Erythroblast (primary cell): ENCODE measurements around the gene RBM4B.

Source experiments
- GATA1 ChIP-seq: IDR thresholded peaks from 2 replicates; pipeline ENCODE4 v1.6.1; 2011; ENCODE audit warnings: low read depth, mild to moderate bottlenecking, control low read depth, low read length, moderate library complexity
- POLR2A ChIP-seq: IDR thresholded peaks from 2 replicates; pipeline ENCODE4 v1.6.1; 2011; ENCODE audit warnings: mild to moderate bottlenecking, low read length

DNA sequence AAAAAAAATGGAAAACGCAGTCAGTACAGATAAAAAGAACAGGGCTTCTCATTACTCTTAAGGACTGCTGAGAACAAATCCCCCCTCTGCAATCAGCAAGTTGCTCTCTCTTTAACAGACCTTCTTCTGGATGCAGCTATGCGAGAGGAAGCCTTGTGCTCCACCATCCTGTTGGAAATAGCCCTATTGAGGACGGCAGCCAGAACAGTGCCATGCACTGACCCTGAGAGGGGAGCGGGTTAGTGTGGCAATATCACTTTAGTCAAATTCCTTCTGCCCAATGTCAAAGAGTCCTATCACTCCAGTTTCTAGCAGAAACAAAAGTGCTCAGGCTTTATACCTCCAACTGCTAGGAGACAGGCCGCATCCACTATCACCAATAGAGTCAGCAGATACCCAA lies 6.9 kb downstream of the RBM4B start:
- TF ChIP-seq POLR2A (no peak), GATA1 (no peak)
